ENCODE measurements around the gene CIAO2B.

- TF ChIP-seq PATZ1 (CRISPR knock-in tag; IDR thresholded peaks at IDR 0.05; ENCODE audit: borderline replicate concordance) = no peak
- TF ChIP-seq TOX (CRISPR knock-in tag; IDR thresholded peaks at IDR 0.05; ENCODE audit: borderline replicate concordance) = no peak
- TF ChIP-seq TCF4 (CRISPR knock-in tag; IDR thresholded peaks at IDR 0.05; ENCODE audit: borderline replicate concordance) = no peak
- TF ChIP-seq, protein P1, sequence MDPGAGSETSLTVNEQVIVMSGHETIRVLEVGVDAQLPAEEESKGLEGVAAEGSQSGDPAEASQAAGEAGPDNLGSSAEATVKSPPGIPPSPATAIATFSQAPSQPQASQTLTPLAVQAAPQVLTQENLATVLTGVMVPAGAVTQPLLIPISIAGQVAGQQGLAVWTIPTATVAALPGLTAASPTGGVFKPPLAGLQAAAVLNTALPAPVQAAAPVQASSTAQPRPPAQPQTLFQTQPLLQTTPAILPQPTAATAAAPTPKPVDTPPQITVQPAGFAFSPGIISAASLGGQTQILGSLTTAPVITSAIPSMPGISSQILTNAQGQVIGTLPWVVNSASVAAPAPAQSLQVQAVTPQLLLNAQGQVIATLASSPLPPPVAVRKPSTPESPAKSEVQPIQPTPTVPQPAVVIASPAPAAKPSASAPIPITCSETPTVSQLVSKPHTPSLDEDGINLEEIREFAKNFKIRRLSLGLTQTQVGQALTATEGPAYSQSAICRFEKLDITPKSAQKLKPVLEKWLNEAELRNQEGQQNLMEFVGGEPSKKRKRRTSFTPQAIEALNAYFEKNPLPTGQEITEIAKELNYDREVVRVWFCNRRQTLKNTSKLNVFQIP (CRISPR knock-in tag; IDR thresholded peaks at IDR 0.05; ENCODE audit: borderline replicate concordance, low read depth) = no peak
- TF ChIP-seq ARNTL (CRISPR knock-in tag; IDR thresholded peaks at IDR 0.05; ENCODE audit: borderline replicate concordance, low read depth) = no peak
- no peak for TF ChIP-seq ZC3H10 (CRISPR knock-in tag; IDR thresholded peaks at IDR 0.05)
- TF ChIP-seq PPARA (CRISPR knock-in tag; IDR thresholded peaks at IDR 0.05; ENCODE audit: borderline replicate concordance) = no peak
- no peak for TF ChIP-seq SNAI2 (CRISPR knock-in tag; IDR thresholded peaks at IDR 0.05)
- no peak for TF ChIP-seq ZFP3 (CRISPR knock-in tag; IDR thresholded peaks at IDR 0.05)
- no peak for TF ChIP-seq CREB5 (CRISPR knock-in tag; IDR thresholded peaks at IDR 0.05; ENCODE audit: low read depth)
Measured at GRCh38 chr16:66968847-66969246, 34.6 kb upstream of the CIAO2B start.
